BJ (cell line): ENCODE results near the gene CCDC66. TPM values are rescaled to one million over a fixed set of nuclear protein-coding genes. Genes with fewer than 3 reads are reported as not detected.

ENCODE experiments used
- CTCF ChIA-PET: fragments of 350-600 bp; formaldehyde crosslinking; extraction: SDS; loops from one replicate; lab custom pipeline; 2021; ENCODE audit warnings: antibody characterized with exemption, inconsistent platforms; lab: Yijun Ruan, JAX
- POLR2A ChIA-PET: fragments of 300-600 bp; sonication (Branson Sonifier 250); formaldehyde crosslinking; extraction: SDS; loops from one replicate; lab custom pipeline; 2021; ENCODE audit warnings: antibody characterized with exemption; lab: Charles Lee
- DNase-seq: peaks from one replicate; pipeline ENCODE4 v3.0.0-alpha.2; 2011; ENCODE audit warnings: low read depth
- H3K27me3 ChIP-seq: 2 replicates; pipeline ENCODE4 v1.6.0; 2011; ENCODE audit warnings: low read length; ENCODE audit not compliant: control insufficient read depth, insufficient read depth
- H3K36me3 ChIP-seq: 2 replicates; pipeline ENCODE4 v1.5.1; 2011; ENCODE audit warnings: low read length; ENCODE audit not compliant: control insufficient read depth, insufficient read depth
- H3K4me3 ChIP-seq: 2 replicates; pipeline ENCODE4 v1.5.1; 2011; ENCODE audit warnings: low read depth, mild to moderate bottlenecking, control low read depth, low read length
- CTCF ChIP-seq: IDR thresholded peaks from 2 replicates; pipeline ENCODE4 v1.5.1; 2011; ENCODE audit warnings: low read depth, mild to moderate bottlenecking, control low read depth, inconsistent platforms, low read length, moderate library complexity; ENCODE audit not compliant: insufficient read depth
- polyA plus RNA-seq: library from polyadenylated mRNA; depleted of rRNA; stranded (reverse); fragments of >200 nt; gene quantifications from 2 replicates; pipeline ENCODE4 v1.2.3, GENCODE V29; 2011; rRNA removed

The CCDC66 gene
- polyA plus RNA-seq, 1 experiment, result 4.7 TPM

GRCh38 chr3:56655709-56656108 lies 98.7 kb downstream of the CCDC66 start:
- no peak overlapping the region for H3K4me3 ChIP-seq
- ChIA-PET CTCF (no interaction called here), POLR2A (no interaction called here)
- no peak for TF ChIP-seq CTCF
- no peaks in the 10 kb centered on the region for H3K27me3 ChIP-seq
- peaks cover 9% of the 10 kb centered on the region for H3K36me3 ChIP-seq
- DNase-seq, result no peak

- H3K4me3 ChIP-seq, result no peak overlapping the region
- DNase-seq, result no peak
- no peak for TF ChIP-seq CTCF
- peaks cover 9% of the 10 kb centered on the region for H3K36me3 ChIP-seq
- H3K27me3 ChIP-seq, result no peaks in the 10 kb centered on the region
- POLR2A ChIA-PET, result no interaction called here
- CTCF ChIA-PET, result interaction anchor here (0.7 to 1.0 kb wide), 2 partner anchors 16 to 374 kb away, joined by 3 read pairs; no protein-coding TSS in a partner anchor
These were observed 107.8 kb downstream of the CCDC66 start for GRCh38 chr3:56664823-56665222.

GRCh38 chr3:56667973-56668579 lies 111.1 kb downstream of the CCDC66 start:
- ChIA-PET POLR2A (no interaction called here), CTCF (no interaction called here)
- TF ChIP-seq CTCF, result no peak
- no peak overlapping the region for H3K4me3 ChIP-seq
- DNase-seq, result no peak
- peaks cover 3% of the 10 kb centered on the region for H3K36me3 ChIP-seq
- no peaks in the 10 kb centered on the region for H3K27me3 ChIP-seq

Other genes with a start within 250 kb of the CCDC66 start
- 0.07 and 0.40 TPM in 2 replicates for gene ERC2, start 88.7 kb upstream of the CCDC66 start, polyA plus RNA-seq
- 14.9 and 28.6 TPM in 2 replicates for gene TASOR, start 126.1 kb downstream of the CCDC66 start, polyA plus RNA-seq
- gene ARHGEF3, start 244.8 kb downstream of the CCDC66 start, polyA plus RNA-seq, result 2.0 and 2.1 TPM in 2 replicates